ENCODE results near the gene FCHSD2.
"Not testable (repeated sequence)": the region's sequence is repeated elsewhere in the genome, so short reads cannot be mapped to it uniquely, and the experiment has no call there.

Gene FCHSD2

GRCh38 chr11:73116636-73117035 lies 25.5 kb downstream of the FCHSD2 start:
- no peak for DNase-seq

- no peak for DNase-seq
Observed at GRCh38 chr11:73114835-73115220, 27.3 kb downstream of the FCHSD2 start.

- DNase-seq, result no peak
Observed at GRCh38 chr11:73114110-73114834, 27.8 kb downstream of the FCHSD2 start.

GRCh38 chr11:73113426-73113825 lies 28.7 kb downstream of the FCHSD2 start:
- no peak for DNase-seq

GRCh38 chr11:73107597-73107996 lies 34.5 kb downstream of the FCHSD2 start:
- DNase-seq, result no peak

- DNase-seq, result no peak
Observed at GRCh38 chr11:73106347-73106746, 35.8 kb downstream of the FCHSD2 start.

- DNase-seq, result no peak
Observed at GRCh38 chr11:73100578-73100977, 41.5 kb downstream of the FCHSD2 start.

- no peak for DNase-seq
Observed at GRCh38 chr11:73099512-73100266, 42.4 kb downstream of the FCHSD2 start.

GRCh38 chr11:73095613-73096012 lies 46.5 kb downstream of the FCHSD2 start:
- no peak for DNase-seq

- DNase-seq, result peak; percentile 29
Observed at GRCh38 chr11:73091521-73092305, 50.4 kb downstream of the FCHSD2 start.

GRCh38 chr11:73087730-73088129 lies 54.4 kb downstream of the FCHSD2 start:
- no peak for DNase-seq

- DNase-seq, result peak; percentile 11
Observed at GRCh38 chr11:73085189-73085875, 56.8 kb downstream of the FCHSD2 start.

GRCh38 chr11:73078631-73079030 lies 63.5 kb downstream of the FCHSD2 start:
- no peak for DNase-seq

- DNase-seq, result no peak
Observed at GRCh38 chr11:73077454-73077853, 64.7 kb downstream of the FCHSD2 start.

- DNase-seq, result no peak
Observed at GRCh38 chr11:73074319-73074718, 67.8 kb downstream of the FCHSD2 start.

- no peak for DNase-seq
Observed at GRCh38 chr11:73072935-73073481, 69.1 kb downstream of the FCHSD2 start.

- no peak for DNase-seq
Observed at GRCh38 chr11:73070653-73071052, 71.5 kb downstream of the FCHSD2 start.

- DNase-seq, result not testable (repeated sequence)
Observed at GRCh38 chr11:73061857-73062424, 80.2 kb downstream of the FCHSD2 start.

GRCh38 chr11:73061434-73061833 lies 80.7 kb downstream of the FCHSD2 start:
- DNase-seq, result not testable (repeated sequence)

- DNase-seq, result no peak
Observed at GRCh38 chr11:73059915-73060314, 82.2 kb downstream of the FCHSD2 start.

- no peak for DNase-seq
Observed at GRCh38 chr11:73058989-73059674, 83.0 kb downstream of the FCHSD2 start.

Measured in NCI-H226 (cell line).